ENCODE results near the gene HEATR5A. TPM values are rescaled to one million over a fixed set of nuclear protein-coding genes. Genes with fewer than 3 reads are reported as not detected.

Gene HEATR5A
- total and polyA plus RNA-seq, 2 of the 13 experiments (the other 11 are each of a cell fraction or from before 2014, with no cell fraction given): 36.4 to 105 TPM

GRCh38 chr14:31286456-31287293 is 133.7 kb downstream of the HEATR5A start (continued):
- TF ChIP-seq XBP1 (CRISPR knock-in tag; IDR thresholded peaks at IDR 0.05) (no peak; the same call in 1 of the 2 replicates), NFATC3 (CRISPR knock-in tag; IDR thresholded peaks at IDR 0.05) (peak; percentile 95; the same call in 1 of the 2 replicates), DZIP1 (CRISPR knock-in tag; IDR thresholded peaks at IDR 0.05) (peak; percentile 48; the same call in 1 of the 2 replicates), ZNF451 (CRISPR knock-in tag; IDR thresholded peaks at IDR 0.05) (peak; percentile 97), STAT5B (CRISPR knock-in tag; IDR thresholded peaks at IDR 0.05) (0 out of 2 replicates have a peak, but pooled peaks have one; percentile 49), SALL1 (CRISPR knock-in tag; IDR thresholded peaks at IDR 0.05) (peak; percentile 99), SPEN (CRISPR knock-in tag; IDR thresholded peaks at IDR 0.05; ENCODE audit: low read depth) (peak; percentile 51; the same call in 1 of the 2 replicates), ZXDC (CRISPR knock-in tag; IDR thresholded peaks at IDR 0.05) (peak; percentile 91), TIGD3 (CRISPR knock-in tag; IDR thresholded peaks at IDR 0.05; ENCODE audit: borderline replicate concordance) (peak; percentile 88; the same call in 1 of the 2 replicates), ZNF564 (CRISPR knock-in tag; IDR thresholded peaks at IDR 0.05) (peak; percentile 79), FOXA3 (CRISPR knock-in tag; IDR thresholded peaks at IDR 0.05) (peak; percentile 73), CEBPB (IDR thresholded peaks at IDR 0.05; ENCODE audit: borderline replicate concordance, low read depth, low read length) (no peak), ZNF24 (IDR thresholded peaks at IDR 0.05) (no peak), ZMYM3 (CRISPR knock-in tag; IDR thresholded peaks at IDR 0.05) (peak; percentile 83), XRCC5 (optimal IDR thresholded peaks at IDR 0.05; ENCODE audit: low read length) (peak; percentile 85), THAP9 (CRISPR knock-in tag; IDR thresholded peaks at IDR 0.05; ENCODE audit: borderline replicate concordance) (peak; percentile 77; the same call in 1 of the 2 replicates), ZNF543 (CRISPR knock-in tag; IDR thresholded peaks at IDR 0.05) (0 out of 2 replicates have a peak, but pooled peaks have one; percentile 38), PRPF4 (IDR thresholded peaks at IDR 0.05; ENCODE audit: low read depth, low read length, poor library complexity, severe bottlenecking) (no peak), MIER2 (CRISPR knock-in tag; IDR thresholded peaks at IDR 0.05) (peak; percentile 84)
